ENCODE measurements around the gene CYP1A2.
A peak's percentile ranks its signal among the peaks of the same experiment; 100 is the strongest.

Gene CYP1A2

GRCh38 chr15:74787251-74788041 lies 38.8 kb downstream of the CYP1A2 start (continued):
- TF ChIP-seq KLF8 (tag by site-specific recombination; IDR thresholded peaks at IDR 0.05) (peak; percentile 67; the same call in 1 of the 2 replicates), ZNF776 (tag by site-specific recombination; IDR thresholded peaks at IDR 0.05; ENCODE audit: borderline replicate concordance) (no peak), HOXA7 (CRISPR knock-in tag; IDR thresholded peaks at IDR 0.05; ENCODE audit: borderline replicate concordance) (no peak), ZBTB20 (tag by site-specific recombination; IDR thresholded peaks at IDR 0.05) (peak; percentile 65), ZFP3 (tag by site-specific recombination; IDR thresholded peaks at IDR 0.05; ENCODE audit: low read depth) (no peak), ZNF658 (tag by site-specific recombination; IDR thresholded peaks at IDR 0.05) (no peak), ZNF274 (IDR thresholded peaks at IDR 0.05; ENCODE audit: low read length) (no peak), ZNF274 (tag by site-specific recombination; IDR thresholded peaks at IDR 0.05; ENCODE audit: borderline replicate concordance) (no peak), ZNF398 (tag by site-specific recombination; IDR thresholded peaks at IDR 0.05) (no peak), ZBTB48 (tag by site-specific recombination; IDR thresholded peaks at IDR 0.05) (peak; percentile 21; the same call in 1 of the 2 replicates), SALL2 (tag by site-specific recombination; IDR thresholded peaks at IDR 0.05; ENCODE audit: borderline replicate concordance) (no peak), ZNF292 (tag by site-specific recombination; IDR thresholded peaks at IDR 0.05; ENCODE audit: borderline replicate concordance, low read depth) (no peak), ZNF335 (tag by site-specific recombination; conservative IDR thresholded peaks at IDR 0.05) (peak; percentile 99), ZNF404 (tag by site-specific recombination; IDR thresholded peaks at IDR 0.05) (no peak), PRDM1 (tag by site-specific recombination; IDR thresholded peaks at IDR 0.05) (no peak), ZNF645 (tag by site-specific recombination; IDR thresholded peaks at IDR 0.05) (no peak), ZNF473 (tag by site-specific recombination; IDR thresholded peaks at IDR 0.05) (no peak), ATF2 (tag by site-specific recombination; IDR thresholded peaks at IDR 0.05; ENCODE audit: low read depth) (no peak), ZNF280D (tag by site-specific recombination; IDR thresholded peaks at IDR 0.05) (no peak), PRDM6 (tag by site-specific recombination; IDR thresholded peaks at IDR 0.05) (no peak), ZNF76 (tag by site-specific recombination; IDR thresholded peaks at IDR 0.05; ENCODE audit: borderline replicate concordance, low read depth) (0 out of 2 replicates have a peak, but pooled peaks have one; percentile 15), ZNF670 (tag by site-specific recombination; IDR thresholded peaks at IDR 0.05; ENCODE audit: low read depth) (no peak), ZBTB49 (tag by site-specific recombination; IDR thresholded peaks at IDR 0.05; ENCODE audit: low read depth) (no peak), ZNF146 (tag by site-specific recombination; IDR thresholded peaks at IDR 0.05) (no peak), ZNF555 (tag by site-specific recombination; conservative IDR thresholded peaks at IDR 0.05) (no peak)

Data from HEK293 (cell line).